VCaP (cell line): Measurements from ENCODE around the gene ARL14.

Experiments
- H3K27ac ChIP-seq: fragments of 450-650 bp; 2 replicates; pipeline ENCODE4 v1.5.1; 2017
- TF ChIP-seq, protein P1 (sequence below): fragments of 450-650 bp; conservative IDR thresholded peaks from 2 replicates; pipeline ENCODE4 v1.5.1; 2017; ENCODE audit warnings: mild to moderate bottlenecking, moderate library complexity

ARL14 gene

GRCh38 chr3:160677459-160677881 is 510 bp downstream of the ARL14 start:
- TF ChIP-seq, protein P1, sequence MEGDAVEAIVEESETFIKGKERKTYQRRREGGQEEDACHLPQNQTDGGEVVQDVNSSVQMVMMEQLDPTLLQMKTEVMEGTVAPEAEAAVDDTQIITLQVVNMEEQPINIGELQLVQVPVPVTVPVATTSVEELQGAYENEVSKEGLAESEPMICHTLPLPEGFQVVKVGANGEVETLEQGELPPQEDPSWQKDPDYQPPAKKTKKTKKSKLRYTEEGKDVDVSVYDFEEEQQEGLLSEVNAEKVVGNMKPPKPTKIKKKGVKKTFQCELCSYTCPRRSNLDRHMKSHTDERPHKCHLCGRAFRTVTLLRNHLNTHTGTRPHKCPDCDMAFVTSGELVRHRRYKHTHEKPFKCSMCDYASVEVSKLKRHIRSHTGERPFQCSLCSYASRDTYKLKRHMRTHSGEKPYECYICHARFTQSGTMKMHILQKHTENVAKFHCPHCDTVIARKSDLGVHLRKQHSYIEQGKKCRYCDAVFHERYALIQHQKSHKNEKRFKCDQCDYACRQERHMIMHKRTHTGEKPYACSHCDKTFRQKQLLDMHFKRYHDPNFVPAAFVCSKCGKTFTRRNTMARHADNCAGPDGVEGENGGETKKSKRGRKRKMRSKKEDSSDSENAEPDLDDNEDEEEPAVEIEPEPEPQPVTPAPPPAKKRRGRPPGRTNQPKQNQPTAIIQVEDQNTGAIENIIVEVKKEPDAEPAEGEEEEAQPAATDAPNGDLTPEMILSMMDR: no peak
- no peak overlapping the region for H3K27ac ChIP-seq

- TF ChIP-seq, protein P1: no peak
- H3K27ac ChIP-seq: no peak overlapping the region
These were observed 1.4 kb downstream of the ARL14 start for GRCh38 chr3:160678292-160678842.

DNA sequence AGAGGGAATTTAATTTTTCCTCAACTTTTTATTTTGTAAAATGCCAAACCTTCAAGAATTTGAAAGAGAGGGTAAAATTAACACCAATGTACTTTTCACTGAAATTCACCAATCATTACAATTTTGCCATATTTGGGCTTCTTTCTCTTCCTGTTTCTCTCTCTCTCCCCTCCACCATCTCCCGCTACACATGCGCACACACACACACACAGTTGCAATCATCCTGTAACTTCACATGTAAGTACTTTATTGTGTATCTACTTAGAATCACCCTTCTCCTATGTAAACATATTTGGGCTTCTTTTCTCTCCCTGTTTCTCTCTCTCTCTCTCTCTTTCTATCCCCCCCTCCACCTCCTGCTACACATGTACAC is 7.4 kb downstream of the ARL14 start:
- H3K27ac ChIP-seq: no peak overlapping the region
- TF ChIP-seq, protein P1: no peak

DNA sequence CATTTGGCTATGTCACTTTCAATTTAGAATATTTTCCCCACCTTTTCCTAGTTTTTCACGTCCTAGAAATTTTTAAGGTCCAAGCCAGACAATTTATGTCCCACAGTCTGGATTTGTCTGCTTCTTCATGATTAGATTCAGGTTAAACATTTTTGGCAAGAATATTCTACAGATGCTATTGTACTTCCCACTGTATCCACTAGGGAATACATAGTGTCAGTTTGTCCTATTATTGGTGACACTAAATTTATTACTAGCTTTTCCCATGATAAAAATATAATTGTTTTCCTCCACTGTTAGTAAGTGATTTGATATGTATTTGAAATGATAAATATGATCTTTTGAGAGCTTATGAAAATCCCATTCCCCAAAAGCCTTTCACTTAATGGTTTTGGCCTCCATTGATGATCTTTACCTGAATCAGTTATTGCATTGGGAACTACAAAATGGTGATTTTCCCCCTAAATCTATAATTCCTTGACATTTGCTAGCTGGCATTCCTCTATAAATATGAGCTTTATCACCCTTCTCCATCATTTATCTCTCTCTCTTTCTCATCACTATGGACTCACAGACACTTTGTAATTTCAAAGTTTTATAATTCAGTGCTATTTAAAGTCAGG is 8.3 kb downstream of the ARL14 start:
- TF ChIP-seq, protein P1: peak; percentile 39
- no peak overlapping the region for H3K27ac ChIP-seq

DNA sequence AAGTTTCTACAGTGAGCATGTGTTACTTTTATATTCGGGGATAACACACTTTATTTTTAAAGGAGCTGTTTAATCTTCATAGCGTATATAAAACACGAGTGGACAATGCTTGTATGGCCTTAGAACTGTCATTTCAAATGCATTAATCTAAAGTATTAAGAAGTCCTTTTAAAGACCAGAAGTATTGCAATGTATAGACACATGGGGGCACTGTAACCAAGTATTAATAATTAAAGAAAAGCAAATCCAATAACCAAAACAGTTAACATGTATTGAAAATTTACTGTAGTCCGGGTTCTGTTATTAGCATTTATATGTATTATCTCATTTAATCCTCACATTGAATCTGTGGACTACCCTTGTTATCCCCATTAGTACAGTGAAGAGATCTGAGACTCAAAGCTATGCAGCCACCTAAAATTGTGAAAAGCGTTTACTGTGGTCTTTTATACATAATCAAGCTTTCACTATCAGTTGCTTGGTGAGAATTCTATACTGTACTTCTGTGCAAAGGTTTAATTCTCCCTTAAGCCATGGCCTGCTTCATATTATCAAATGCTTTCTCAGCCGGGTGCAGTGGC is 10.1 kb downstream of the ARL14 start:
- TF ChIP-seq, protein P1: peak; percentile 59
- peak overlapping the region; percentile 88; the same call in 1 of the 2 replicates for H3K27ac ChIP-seq

- H3K27ac ChIP-seq: peak overlapping the region; percentile 88
- TF ChIP-seq, protein P1: no peak
These were observed 14.2 kb downstream of the ARL14 start for GRCh38 chr3:160691151-160691550.

DNA sequence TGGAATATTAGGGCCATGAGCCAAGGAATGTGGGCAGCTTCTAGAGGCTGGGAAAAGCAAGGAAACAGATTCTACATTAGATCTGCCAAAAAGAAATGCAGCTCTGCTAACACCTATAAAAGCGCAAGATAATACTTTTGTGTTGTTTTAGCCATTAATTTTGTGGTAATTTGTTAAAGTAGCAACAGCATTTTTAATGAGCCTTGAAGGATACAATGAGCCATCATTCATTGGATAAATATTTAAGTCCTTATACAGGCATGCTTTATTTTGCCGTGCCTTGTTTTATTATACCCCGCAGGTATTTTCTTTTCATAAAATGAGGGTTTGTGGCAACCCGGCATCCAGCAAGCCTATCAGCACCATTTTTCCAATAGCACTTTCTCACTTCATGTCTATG is 15.0 kb downstream of the ARL14 start:
- TF ChIP-seq, protein P1: no peak
- peak overlapping the region; percentile 88 for H3K27ac ChIP-seq
